Naive thymus-derived CD4-positive, alpha-beta T cell (primary cell): ENCODE data around the gene WDR37. TPM values are rescaled to one million over a fixed set of nuclear protein-coding genes. Genes with fewer than 3 reads are reported as not detected.
"Not testable (repeated sequence)": the region's sequence is repeated elsewhere in the genome, so short reads cannot be mapped to it uniquely, and the experiment has no call there.

Experiments
- ATAC-seq: fragments of 150-1000 bp; cut with Tn5 transposase; 2 replicates; pipeline ENCODE4 v1.10.0; 2021; ENCODE audit warnings: mild to moderate bottlenecking, moderate library complexity
- CTCF ChIA-PET: fragments of 350-600 bp; sonication (Branson Sonifier 250); formaldehyde crosslinking; loops from one replicate; lab custom pipeline; 2021; ENCODE audit warnings: antibody characterized with exemption; lab: Charles Lee
- POLR2A ChIA-PET: fragments of 350-600 bp; sonication (Branson Sonifier 250); formaldehyde crosslinking; loops from one replicate; lab custom pipeline; 2021; ENCODE audit warnings: antibody characterized with exemption, inconsistent platforms; lab: Charles Lee
- DNase-seq, 9 donors: peaks; one replicate each; pipeline versions ENCODE4 v3.0.0 to v3.0.0-alpha.2; 2020 to 2022; ENCODE audit warnings: mixed read lengths in 1 of 9
- H3K27ac ChIP-seq: one replicate; pipeline ENCODE4 v1.7.0; 2013; ENCODE audit warnings: mild to moderate bottlenecking, low read depth, low read length, moderate library complexity
- H3K27me3 ChIP-seq, 2 donors: one replicate each; pipeline ENCODE4 v1.7.0; 2013; ENCODE audit warnings: low read length in 2 of 2, mild to moderate bottlenecking in 2 of 2, moderate library complexity in 2 of 2; ENCODE audit not compliant: control insufficient read depth in 2 of 2, insufficient read depth in 2 of 2
- H3K36me3 ChIP-seq, 3 experiments: 1 replicate in 2 of 3; 2 replicates in 1 of 3; pipeline ENCODE4 v1.7.0; 2013; ENCODE audit warnings: low read length in 3 of 3, mild to moderate bottlenecking in 3 of 3, moderate library complexity in 1 of 3; ENCODE audit not compliant: insufficient read depth in 3 of 3, control insufficient read depth in 2 of 3
- H3K4me1 ChIP-seq, 2 donors: one replicate each; pipeline ENCODE4 v1.7.0; 2013; ENCODE audit warnings: low read length in 2 of 2, mild to moderate bottlenecking in 2 of 2, moderate library complexity in 1 of 2; ENCODE audit not compliant: control insufficient read depth in 2 of 2, insufficient read depth in 2 of 2
- H3K4me3 ChIP-seq: 2 replicates; pipeline ENCODE4 v1.7.0; 2013; ENCODE audit warnings: mild to moderate bottlenecking, low read length
- H3K9me3 ChIP-seq, 3 experiments: 1 replicate in 2 of 3; 2 replicates in 1 of 3; pipeline ENCODE4 v1.7.0; 2013; ENCODE audit warnings: low read length in 3 of 3; ENCODE audit not compliant: control insufficient read depth in 2 of 3
- H3K27ac Mint-ChIP-seq, 9 donors: one replicate each; pipeline ENCODE4 v1.8.0; 2020 to 2022; ENCODE audit warnings: mixed read lengths in 9 of 9, mild to moderate bottlenecking in 8 of 9, moderate library complexity in 5 of 9, inconsistent platforms in 2 of 9
- H3K27me3 Mint-ChIP-seq, 5 donors: one replicate each; pipeline ENCODE4 v1.8.0; 2021 to 2022; ENCODE audit warnings: mixed read lengths in 5 of 5, mild to moderate bottlenecking in 1 of 5
- H3K36me3 Mint-ChIP-seq, 5 donors: one replicate each; pipeline ENCODE4 v1.8.0; 2020 to 2022; ENCODE audit warnings: mixed read lengths in 5 of 5, mild to moderate bottlenecking in 3 of 5, inconsistent platforms in 1 of 5
- H3K4me1 Mint-ChIP-seq, 7 donors: one replicate each; pipeline ENCODE4 v1.8.0; 2020 to 2022; ENCODE audit warnings: mixed read lengths in 7 of 7, mild to moderate bottlenecking in 3 of 7, inconsistent platforms in 1 of 7
- H3K4me3 Mint-ChIP-seq, 10 donors: one replicate each; pipeline ENCODE4 v1.8.0; 2020 to 2022; ENCODE audit warnings: mild to moderate bottlenecking in 10 of 10, mixed read lengths in 10 of 10, moderate library complexity in 6 of 10, inconsistent platforms in 2 of 10
- H3K9me3 Mint-ChIP-seq, 11 donors: one replicate each; pipeline ENCODE4 v1.8.0; 2020 to 2022; ENCODE audit warnings: mixed read lengths in 11 of 11, mild to moderate bottlenecking in 4 of 11, inconsistent platforms in 1 of 11, moderate library complexity in 1 of 11
- intact Hi-C, 2 donors: fragments of 100-400 bp; cut with micrococcal nuclease; formaldehyde crosslinking; loops; one replicate each; pipeline ENCODE4 v1.15.1; 2023
- polyA plus RNA-seq, 2 donors: library from polyadenylated mRNA; unstranded; fragments of 300-500 nt; fragmentation: Illumina TruSeq; gene quantifications; one replicate each; pipeline ENCODE4 v1.2.3, GENCODE V29; 2021
- total RNA-seq, 6 experiments: library from RNA in 5 of 6; stranded (reverse) in 5 of 6; gene quantifications; 1 replicate in 5 of 6; 2 replicates in 1 of 6; pipeline ENCODE4 v1.2.3 and lab custom pipeline; 2021 to 2026

The WDR37 gene
- total and polyA plus RNA-seq, 7 experiments from 2014 or later: 16.9 to 52.6 (median 35.8) TPM

- POLR2A ChIA-PET, intact Hi-C loops, ATAC-seq, H3K27ac Mint-ChIP-seq, H3K27ac ChIP-seq, H3K36me3 ChIP-seq, H3K27me3 ChIP-seq, H3K4me3 Mint-ChIP-seq, DNase-seq, CTCF ChIA-PET, H3K4me1 ChIP-seq, H3K4me3 ChIP-seq, H3K9me3 ChIP-seq, H3K9me3 Mint-ChIP-seq, H3K36me3 Mint-ChIP-seq, H3K4me1 Mint-ChIP-seq: not testable (repeated sequence)
- peaks cover 0 to 11% (median 0%) of the 10 kb centered on the region in 5 donors for H3K27me3 Mint-ChIP-seq
These were observed 105.1 kb downstream of the WDR37 start for GRCh38 chr10:1161315-1161673.

- Histone ChIP-seq H3K4me3 (no peak overlapping the region), H3K4me1 (no peaks in the 10 kb centered on the region), H3K27me3 (no peaks in the 10 kb centered on the region), H3K27ac (no peak overlapping the region), H3K36me3 (no peaks in the 10 kb centered on the region), H3K9me3 (no peaks in the 10 kb centered on the region)
- H3K27me3 Mint-ChIP-seq: peaks cover 0 to 10% (median 4%) of the 10 kb centered on the region in 5 donors
- DNase-seq (peak in 1 of 9 donors; percentile 10), ATAC-seq (no peak)
- H3K4me3 Mint-ChIP-seq: no peak overlapping the region
- no peak overlapping the region for H3K27ac Mint-ChIP-seq
- POLR2A ChIA-PET: no interaction called here
- CTCF ChIA-PET: no interaction called here
- intact Hi-C loops: no loop called here
- no peaks in the 10 kb centered on the region for H3K4me1 Mint-ChIP-seq
- no peaks in the 10 kb centered on the region for H3K36me3 Mint-ChIP-seq
- peaks cover 0 to 3% (median 0%) of the 10 kb centered on the region in 11 donors for H3K9me3 Mint-ChIP-seq
These were observed 106.5 kb downstream of the WDR37 start for GRCh38 chr10:1162481-1163203.

DNA sequence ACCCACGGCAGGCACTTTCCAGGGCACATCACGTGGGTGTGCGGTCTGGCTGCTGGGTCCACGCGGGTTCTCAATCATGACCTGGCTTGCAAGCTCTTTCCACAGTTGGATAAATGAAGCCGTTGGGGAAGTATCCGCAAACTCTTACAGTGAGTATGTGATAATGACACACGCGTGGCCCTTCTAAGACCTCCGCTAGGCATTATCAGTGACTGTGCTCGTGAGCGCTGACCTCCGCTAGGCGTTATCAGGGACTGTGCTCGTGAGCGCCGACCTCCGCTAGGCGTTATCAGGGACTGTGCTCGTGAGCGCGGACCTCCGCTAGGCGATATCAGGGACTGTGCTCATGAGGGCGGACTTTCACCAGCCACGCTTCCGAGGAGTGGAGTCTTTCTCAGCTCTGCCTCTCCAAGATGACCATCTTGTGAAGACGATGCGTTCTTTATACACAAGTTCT, 107.0 kb downstream of the WDR37 start:
- H3K36me3 ChIP-seq: no peaks in the 10 kb centered on the region
- ChIA-PET POLR2A (no interaction called here), CTCF (no interaction called here)
- H3K9me3 Mint-ChIP-seq: peaks cover 0 to 3% (median 0%) of the 10 kb centered on the region in 11 donors
- H3K4me3 Mint-ChIP-seq: no peak overlapping the region
- peaks cover 0 to 14% (median 6%) of the 10 kb centered on the region in 5 donors for H3K27me3 Mint-ChIP-seq
- no peaks in the 10 kb centered on the region for H3K36me3 Mint-ChIP-seq
- H3K27ac Mint-ChIP-seq: no peak overlapping the region
- H3K4me1 ChIP-seq: no peaks in the 10 kb centered on the region
- H3K27ac ChIP-seq: no peak overlapping the region
- no peaks in the 10 kb centered on the region for H3K4me1 Mint-ChIP-seq
- ATAC-seq (no peak), DNase-seq (peak in 1 of 9 donors; percentile 8)
- no peaks in the 10 kb centered on the region for H3K9me3 ChIP-seq
- H3K4me3 ChIP-seq: no peak overlapping the region
- intact Hi-C loops: no loop called here
- no peaks in the 10 kb centered on the region for H3K27me3 ChIP-seq

- Histone ChIP-seq H3K27me3 (no peaks in the 10 kb centered on the region), H3K4me3 (no peak overlapping the region), H3K4me1 (no peaks in the 10 kb centered on the region), H3K27ac (no peak overlapping the region), H3K36me3 (no peaks in the 10 kb centered on the region), H3K9me3 (no peaks in the 10 kb centered on the region)
- CTCF ChIA-PET: no interaction called here
- no peak for ATAC-seq
- DNase-seq: no peak
- Mint-ChIP-seq H3K9me3 (peaks cover 0 to 3% (median 0%) of the 10 kb centered on the region in 11 donors), H3K4me1 (no peaks in the 10 kb centered on the region), H3K4me3 (no peak overlapping the region), H3K27ac (no peak overlapping the region), H3K36me3 (no peaks in the 10 kb centered on the region), H3K27me3 (peaks cover 0 to 14% (median 6%) of the 10 kb centered on the region in 5 donors)
- intact Hi-C loops: no loop called here
- POLR2A ChIA-PET: no interaction called here
These were observed 107.6 kb downstream of the WDR37 start for GRCh38 chr10:1163831-1164230.

DNA sequence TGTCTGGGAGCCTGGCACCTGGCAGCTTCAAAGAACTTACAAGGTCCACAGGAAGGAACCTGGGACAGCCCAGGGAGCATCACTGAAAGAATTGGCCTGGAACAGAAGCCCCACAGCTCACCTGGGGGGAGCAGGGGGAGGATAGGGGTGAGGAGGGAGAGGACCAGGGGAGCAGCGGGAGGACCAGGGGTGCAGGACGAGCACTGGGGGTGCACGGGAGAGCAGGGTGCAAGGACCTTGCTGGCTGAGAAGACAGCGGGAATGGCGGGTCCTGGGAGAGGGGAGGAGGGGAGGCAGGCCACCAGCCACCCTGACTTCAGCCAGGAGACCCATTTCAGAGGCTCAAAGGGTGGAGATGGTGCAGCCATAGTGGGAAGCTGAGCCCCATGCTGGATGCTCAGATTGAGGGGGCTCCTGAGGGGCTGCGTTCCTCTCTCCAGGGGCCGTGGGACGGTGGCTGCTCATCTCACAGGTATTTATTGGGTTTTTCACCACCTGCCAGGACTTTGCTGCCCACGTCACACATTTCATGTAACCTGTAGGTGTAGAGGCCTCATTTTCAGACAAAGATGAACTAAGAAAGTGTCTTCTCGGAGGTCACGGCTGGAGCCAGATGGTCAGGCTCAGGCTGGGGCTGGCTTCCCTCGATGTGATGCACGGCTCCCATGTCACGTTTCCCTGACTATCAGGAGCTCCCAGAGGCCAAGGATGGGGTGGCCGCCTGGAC, 110.1 kb downstream of the WDR37 start:
- H3K4me1 ChIP-seq: no peaks in the 10 kb centered on the region
- H3K27ac ChIP-seq: no peak overlapping the region
- no peaks in the 10 kb centered on the region for H3K9me3 ChIP-seq
- DNase-seq (no peak), ATAC-seq (no peak)
- Mint-ChIP-seq H3K4me1 (no peaks in the 10 kb centered on the region), H3K27me3 (peaks cover 0 to 14% (median 12%) of the 10 kb centered on the region in 5 donors), H3K27ac (no peak overlapping the region), H3K36me3 (no peaks in the 10 kb centered on the region), H3K9me3 (peaks cover 0 to 3% (median 0%) of the 10 kb centered on the region in 11 donors), H3K4me3 (no peak overlapping the region)
- ChIA-PET POLR2A (no interaction called here), CTCF (no interaction called here)
- intact Hi-C loops: no loop called here
- no peaks in the 10 kb centered on the region for H3K36me3 ChIP-seq
- H3K27me3 ChIP-seq: no peaks in the 10 kb centered on the region
- H3K4me3 ChIP-seq: no peak overlapping the region

DNA sequence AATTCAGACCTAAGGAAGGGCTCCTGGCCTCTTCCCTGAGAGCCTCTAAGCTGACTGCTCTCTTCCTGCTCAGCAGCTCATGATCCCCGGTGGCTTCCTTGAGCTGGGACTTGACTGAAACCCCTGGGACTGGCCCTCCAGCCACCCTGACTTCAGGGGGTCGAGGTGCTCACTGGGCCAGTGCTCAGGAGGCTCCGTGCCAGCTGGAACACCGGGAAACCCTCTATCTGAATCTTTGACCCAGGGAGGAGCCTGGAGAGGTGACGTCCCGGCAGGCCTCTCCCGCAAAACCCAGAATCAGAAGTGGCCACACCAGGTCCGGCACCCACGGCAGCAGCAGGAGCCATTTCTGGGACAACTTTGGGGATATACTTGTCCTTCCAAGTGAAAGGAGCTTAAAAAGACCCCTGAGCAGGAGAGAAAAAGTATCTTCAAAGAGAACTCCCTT, 110.7 kb downstream of the WDR37 start:
- Mint-ChIP-seq H3K4me3 (no peak overlapping the region), H3K27ac (no peak overlapping the region), H3K4me1 (no peaks in the 10 kb centered on the region), H3K36me3 (no peaks in the 10 kb centered on the region), H3K9me3 (peaks cover 0 to 3% (median 0%) of the 10 kb centered on the region in 11 donors), H3K27me3 (peaks cover 0 to 14% (median 12%) of the 10 kb centered on the region in 5 donors)
- no peak for ATAC-seq
- intact Hi-C loops: no loop called here
- POLR2A ChIA-PET: no interaction called here
- Histone ChIP-seq H3K27me3 (no peaks in the 10 kb centered on the region), H3K9me3 (no peaks in the 10 kb centered on the region), H3K4me3 (no peak overlapping the region), H3K4me1 (no peaks in the 10 kb centered on the region), H3K27ac (no peak overlapping the region), H3K36me3 (no peaks in the 10 kb centered on the region)
- DNase-seq: no peak
- CTCF ChIA-PET: no interaction called here
